GM23248 (cell line): ENCODE measurements around the gene APCDD1.

Experiments used
- EZH2 ChIP-seq: fragments of 200-600 bp; sonication (generic); IDR thresholded peaks from 2 replicates; pipeline ENCODE4 v1.6.1; 2018; ENCODE audit warnings: antibody characterized with exemption, mild to moderate bottlenecking; ENCODE audit not compliant: insufficient read depth, poor library complexity, severe bottlenecking
- EZH2phosphoT487 ChIP-seq: fragments of 200-600 bp; sonication (generic); IDR thresholded peaks from 2 replicates; pipeline ENCODE4 v1.6.1; 2018; ENCODE audit warnings: antibody characterized with exemption, moderate library complexity, mild to moderate bottlenecking, low read depth; ENCODE audit not compliant: insufficient read depth

DNA sequence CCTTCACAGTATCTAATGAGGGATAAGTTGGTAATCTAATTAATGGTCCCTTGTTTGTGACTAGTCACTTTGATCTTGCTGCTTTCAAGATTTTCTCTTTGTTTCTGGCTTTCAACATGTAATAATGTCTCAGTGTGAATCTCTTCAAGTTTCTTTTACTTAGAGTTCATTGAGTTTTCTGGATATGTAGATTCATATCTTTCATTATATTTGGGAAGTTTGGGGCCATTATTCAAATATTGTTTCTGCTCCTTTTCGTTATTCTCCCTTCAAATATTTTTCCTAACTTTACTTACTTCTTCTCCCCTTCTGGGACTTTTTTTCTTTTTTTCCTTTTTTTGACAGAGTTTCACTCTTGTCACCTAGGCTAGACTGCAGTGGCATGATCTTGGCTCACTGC is 50.3 kb downstream of the APCDD1 start:
- TF ChIP-seq EZH2phosphoT487 = no peak
- TF ChIP-seq EZH2 = no peak
